Gastrocnemius medialis (tissue), 4 donors: ENCODE results near the gene TANK. TPM values are rescaled to one million over a fixed set of nuclear protein-coding genes. Genes with fewer than 3 reads are reported as not detected.
"Not testable (repeated sequence)": the region's sequence is repeated elsewhere in the genome, so short reads cannot be mapped to it uniquely, and the experiment has no call there.

Source experiments
- ATAC-seq, 2 donors: fragments of 150-250 bp; one replicate each; pipeline ENCODE4 v1.9.1; 2016
- DNase-seq, 2 donors: peaks; one replicate each; pipeline ENCODE4 v3.0.0-alpha.2; 2019
- H3K27ac ChIP-seq, 4 donors: fragments of 200-600 bp; sonication (generic); 1 replicate in 1 of 4; 2 replicates in 3 of 4; pipeline ENCODE4 v1.5.1; 2016 to 2018; ENCODE audit warnings: mild to moderate bottlenecking in 2 of 4, moderate library complexity in 1 of 4
- H3K27me3 ChIP-seq, 3 donors: fragments of 200-600 bp; sonication (generic) in 2 of 3; 1 replicate in 1 of 3; 2 replicates in 2 of 3; pipeline versions ENCODE4 v1.5.1 to v1.6.0; 2016 to 2019; ENCODE audit warnings: mild to moderate bottlenecking in 1 of 3, moderate library complexity in 1 of 3
- H3K36me3 ChIP-seq, 2 donors: fragments of 200-600 bp; sonication (generic) in 1 of 2; one replicate each; pipeline ENCODE4 v1.5.1; 2017 to 2018
- H3K4me1 ChIP-seq, 2 donors: fragments of 200-600 bp; sonication (generic) in 1 of 2; one replicate each; pipeline ENCODE4 v1.5.1; 2016 to 2017; ENCODE audit warnings: mild to moderate bottlenecking in 2 of 2
- H3K4me3 ChIP-seq, 4 donors: fragments of 200-600 bp; sonication (generic) in 3 of 4; 1 replicate in 1 of 4; 2 replicates in 3 of 4; pipeline ENCODE4 v1.5.1; 2016 to 2019; ENCODE audit warnings: mild to moderate bottlenecking in 2 of 4
- H3K9me3 ChIP-seq, 3 donors: fragments of 200-600 bp; sonication (generic) in 2 of 3; 1 replicate in 1 of 3; 2 replicates in 2 of 3; pipeline ENCODE4 v1.5.1; 2016 to 2019
- CTCF ChIP-seq, 5 experiments: fragments of 450-650 bp in 3 of 5; fragments of 200-600 bp in 2 of 5; sonication (generic) in 2 of 5; IDR thresholded peaks in 4 of 5; conservative IDR thresholded peaks in 1 of 5; 1 replicate in 4 of 5; 2 replicates in 1 of 5; pipeline ENCODE4 v1.5.1; 2016 to 2019; ENCODE audit warnings: antibody characterized with exemption in 5 of 5, mild to moderate bottlenecking in 3 of 5, moderate library complexity in 3 of 5
- POLR2A ChIP-seq, 2 donors: fragments of 450-650 bp; IDR thresholded peaks; one replicate each; pipeline ENCODE4 v1.6.1; 2017; ENCODE audit warnings: antibody characterized with exemption in 2 of 2, mild to moderate bottlenecking in 2 of 2, moderate library complexity in 2 of 2
- in situ Hi-C, 4 donors: fragments of 200-750 bp; cut with MboI; loops; one replicate each; pipeline versions ENCODE4 v1.15.0 to v1.8.0; 2017; ENCODE audit warnings: low sequenced_read_pairs in 4 of 4
- intact Hi-C: fragments of 100-400 bp; cut with DNase I; formaldehyde crosslinking; loops from one replicate; pipeline ENCODE4 v1.15.1; 2023; ENCODE audit warnings: low total_unique reads
- total RNA-seq, 4 donors: library from RNA; depleted of rRNA; stranded (reverse); fragments of >200 nt; gene quantifications; one replicate each; pipeline versions ENCODE4 v1.1.0 to v1.2.3, GENCODE V29; 2016

TANK gene
- total RNA-seq, 4 donors from 2014 or later = 70.3 to 103 (median 86.0) TPM

- TF ChIP-seq CTCF (IDR thresholded peaks at IDR 0.05 in 4 of 5, conservative IDR thresholded peaks at IDR 0.05 in 1 of 5) (no peak), POLR2A (IDR thresholded peaks at IDR 0.05) (no peak)
- DNase-seq (no peak), ATAC-seq (no peak)
- in situ Hi-C loops (loop anchor here in 1 of 4 donors (5.0 kb wide), 1 partner anchor 49 kb away; no protein-coding TSS in a partner anchor), intact Hi-C loops (no loop called here)
- peaks cover 8 to 12% of the 10 kb centered on the region in 2 donors for H3K4me1 ChIP-seq
- no peak overlapping the region for H3K27ac ChIP-seq
- no peaks in the 10 kb centered on the region for H3K36me3 ChIP-seq
- H3K9me3 ChIP-seq = no peaks in the 10 kb centered on the region
- no peaks in the 10 kb centered on the region for H3K27me3 ChIP-seq
- no peak overlapping the region for H3K4me3 ChIP-seq
Observed at GRCh38 chr2:161131074-161131680, 29.1 kb upstream of the TANK start.

GRCh38 chr2:161131804-161132203, 28.4 kb upstream of the TANK start:
- H3K9me3 ChIP-seq = no peaks in the 10 kb centered on the region
- ATAC-seq (no peak), DNase-seq (no peak)
- TF ChIP-seq CTCF (IDR thresholded peaks at IDR 0.05 in 4 of 5, conservative IDR thresholded peaks at IDR 0.05 in 1 of 5) (no peak), POLR2A (IDR thresholded peaks at IDR 0.05) (no peak)
- H3K36me3 ChIP-seq = no peaks in the 10 kb centered on the region
- in situ Hi-C loops = loop anchor here in 1 of 4 donors (5.0 kb wide), 1 partner anchor 50 kb away; no protein-coding TSS in a partner anchor
- H3K4me3 ChIP-seq = no peak overlapping the region
- peaks cover 8 to 17% of the 10 kb centered on the region in 2 donors for H3K4me1 ChIP-seq
- intact Hi-C loops = no loop called here
- no peak overlapping the region for H3K27ac ChIP-seq
- no peaks in the 10 kb centered on the region for H3K27me3 ChIP-seq

GRCh38 chr2:161132384-161132783, 27.8 kb upstream of the TANK start:
- DNase-seq, H3K27ac ChIP-seq, H3K9me3 ChIP-seq, H3K36me3 ChIP-seq, H3K4me3 ChIP-seq, H3K27me3 ChIP-seq, intact Hi-C loops, ATAC-seq: not testable (repeated sequence)
- H3K4me1 ChIP-seq = peaks cover 8 to 17% of the 10 kb centered on the region in 2 donors
- in situ Hi-C loops = loop anchor here in 1 of 4 donors (5.0 kb wide), 1 partner anchor 50 kb away; no protein-coding TSS in a partner anchor

GRCh38 chr2:161133366-161133765, 26.9 kb upstream of the TANK start:
- H3K4me3 ChIP-seq = no peak overlapping the region
- ATAC-seq = no peak
- intact Hi-C loops = no loop called here
- no peaks in the 10 kb centered on the region for H3K27me3 ChIP-seq
- H3K36me3 ChIP-seq = no peaks in the 10 kb centered on the region
- TF ChIP-seq CTCF (IDR thresholded peaks at IDR 0.05 in 4 of 5, conservative IDR thresholded peaks at IDR 0.05 in 1 of 5) (no peak), POLR2A (IDR thresholded peaks at IDR 0.05) (no peak)
- in situ Hi-C loops = loop anchor here in 1 of 4 donors (5.0 kb wide), 1 partner anchor 51 kb away; no protein-coding TSS in a partner anchor
- no peak overlapping the region for H3K27ac ChIP-seq
- peaks cover 8 to 17% of the 10 kb centered on the region in 2 donors for H3K4me1 ChIP-seq
- no peak for DNase-seq
- H3K9me3 ChIP-seq = no peaks in the 10 kb centered on the region

- H3K4me1 ChIP-seq = peaks cover 8 to 17% of the 10 kb centered on the region in 2 donors
- H3K27me3 ChIP-seq = no peaks in the 10 kb centered on the region
- TF ChIP-seq CTCF (IDR thresholded peaks at IDR 0.05 in 4 of 5, conservative IDR thresholded peaks at IDR 0.05 in 1 of 5) (no peak), POLR2A (IDR thresholded peaks at IDR 0.05) (no peak)
- no peak overlapping the region for H3K4me3 ChIP-seq
- H3K36me3 ChIP-seq = no peaks in the 10 kb centered on the region
- DNase-seq (no peak), ATAC-seq (no peak)
- H3K9me3 ChIP-seq = no peaks in the 10 kb centered on the region
- peak overlapping the region in 3 of 4 donors; percentile 5 to 30 (median 27) for H3K27ac ChIP-seq
- intact Hi-C loops (no loop called here), in situ Hi-C loops (loop anchor here in 1 of 4 donors (5.0 kb wide), 1 partner anchor 53 kb away; no protein-coding TSS in a partner anchor)
Observed at GRCh38 chr2:161134547-161135518, 25.4 kb upstream of the TANK start.
